ENCODE data around the gene BCCIP.

BCCIP gene

GRCh38 chr10:125844751-125845221 is 21.4 kb downstream of the BCCIP start:
- DNase-seq (ENCODE audit: low spot score): no peak

DNA sequence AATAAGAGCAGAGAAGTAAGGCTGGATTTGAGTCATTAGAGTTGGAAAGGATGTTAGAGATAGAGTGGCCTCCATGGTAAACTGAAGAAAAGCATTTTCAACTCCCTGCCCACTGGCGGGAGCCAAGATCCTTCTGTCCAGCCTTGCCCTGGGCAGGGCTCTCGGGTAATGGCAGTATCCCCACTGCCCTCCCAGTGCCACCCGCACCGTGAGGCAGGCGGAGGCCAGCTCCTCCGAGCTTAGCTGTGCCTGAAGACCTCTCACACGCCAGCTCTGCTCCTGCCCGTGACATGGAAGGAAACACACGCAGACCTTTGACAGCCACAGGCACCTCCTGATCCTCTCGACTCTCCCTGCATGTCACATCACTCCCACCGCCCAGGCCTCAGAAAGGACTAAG is 22.3 kb downstream of the BCCIP start:
- no peak for DNase-seq (ENCODE audit: low spot score)

DNA sequence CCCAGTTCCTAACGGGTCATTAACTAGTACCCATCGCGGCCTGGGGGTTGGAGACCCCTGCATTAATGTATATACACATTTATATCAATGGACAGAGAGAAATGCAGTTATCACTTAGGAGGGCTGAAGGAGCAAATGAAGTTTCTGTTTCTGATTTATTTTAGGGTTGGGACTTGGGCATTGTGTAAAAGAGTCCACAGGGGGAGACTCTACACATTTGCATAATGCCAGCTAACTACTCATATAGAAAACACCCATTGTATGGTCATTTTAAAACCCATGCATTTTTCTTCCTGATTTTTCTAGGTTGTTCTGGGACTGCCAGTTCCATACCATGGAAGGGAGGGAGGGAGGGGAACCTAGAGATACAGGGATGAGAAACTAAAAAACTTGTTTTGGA is 23.5 kb downstream of the BCCIP start:
- no peak for DNase-seq (ENCODE audit: low spot score)

DNA sequence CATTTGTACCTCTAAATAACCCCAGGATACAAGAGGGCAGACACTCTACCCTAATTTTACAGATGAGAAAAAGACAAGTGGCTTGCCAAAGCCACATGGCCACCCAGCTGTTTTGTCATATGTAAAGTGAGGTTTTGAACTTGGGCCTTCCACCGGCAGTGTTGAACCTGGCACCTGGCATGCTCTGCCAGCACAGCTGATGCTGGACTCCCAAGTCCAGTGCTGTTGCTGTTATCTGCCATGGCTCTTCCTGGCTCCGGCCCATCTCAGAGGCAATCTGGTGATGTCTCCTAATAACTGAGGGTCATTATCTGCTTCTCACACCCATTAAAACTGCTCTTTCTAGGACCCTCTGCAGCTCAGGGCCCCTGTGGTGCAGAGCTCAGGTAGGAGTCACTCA is 25.0 kb downstream of the BCCIP start:
- no peak for DNase-seq (ENCODE audit: low spot score)

- no peak for DNase-seq (ENCODE audit: low spot score)
Measured at GRCh38 chr10:125848857-125849256, 25.5 kb downstream of the BCCIP start.

DNA sequence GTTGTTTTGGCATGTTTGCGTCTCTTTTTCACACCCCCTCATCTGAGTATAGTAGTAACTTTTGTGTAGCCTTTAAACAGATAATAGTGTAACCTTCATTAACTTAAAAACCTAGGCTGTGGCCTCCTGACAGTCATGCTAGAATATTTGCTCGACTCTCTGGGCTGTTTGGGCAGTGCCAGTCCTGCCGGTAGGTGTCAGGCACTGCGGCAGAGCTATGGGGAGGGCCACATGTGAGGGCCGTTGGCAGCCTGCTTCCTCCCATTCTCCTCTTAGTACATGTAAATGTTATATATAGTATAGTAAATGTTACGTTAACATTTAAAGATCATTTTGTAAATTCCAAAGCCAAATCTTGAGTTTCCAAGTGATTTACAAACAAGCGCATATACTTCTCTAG is 26.1 kb downstream of the BCCIP start:
- no peak for DNase-seq (ENCODE audit: low spot score)

- no peak for DNase-seq (ENCODE audit: low spot score)
Measured at GRCh38 chr10:125850766-125851731, 27.7 kb downstream of the BCCIP start.

- DNase-seq (ENCODE audit: low spot score): no peak
Measured at GRCh38 chr10:125852487-125852886, 29.1 kb downstream of the BCCIP start.

- no peak for DNase-seq (ENCODE audit: low spot score)
Measured at GRCh38 chr10:125857185-125857760, 33.9 kb downstream of the BCCIP start.

DNA sequence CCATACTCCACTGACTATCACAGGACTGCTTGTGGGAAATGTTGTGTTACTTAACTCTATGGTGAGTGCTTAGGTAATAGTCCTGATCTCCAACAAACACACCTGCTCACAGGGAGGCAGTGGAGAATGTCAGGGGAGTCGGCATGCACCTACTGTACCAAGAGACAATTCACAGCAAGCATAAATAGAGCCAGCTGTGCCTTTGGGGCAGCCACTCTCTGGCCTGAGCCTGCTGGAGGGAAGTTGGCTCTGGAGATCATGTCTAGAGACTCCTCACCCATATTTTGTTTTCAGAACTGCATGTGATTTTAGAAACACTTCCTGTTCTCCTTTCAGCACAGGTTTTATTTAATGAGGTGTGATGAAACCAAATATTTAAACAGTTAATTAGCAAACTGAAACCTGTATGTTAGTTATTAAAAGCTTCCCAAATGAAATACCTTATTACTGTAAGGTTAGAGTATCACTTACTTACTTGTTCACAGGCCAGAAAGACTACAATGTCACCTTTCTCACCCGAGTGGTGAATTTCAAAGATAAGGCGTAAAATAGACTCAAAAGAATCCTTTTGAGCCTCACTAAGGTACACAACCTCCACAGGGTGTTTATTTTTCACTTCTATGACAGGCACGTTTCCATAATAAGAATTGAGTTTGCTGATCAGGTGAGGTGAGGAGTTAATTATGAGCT is 35.9 kb downstream of the BCCIP start:
- DNase-seq (ENCODE audit: low spot score): no peak

- DNase-seq (ENCODE audit: low spot score): no peak
Measured at GRCh38 chr10:125865120-125865519, 41.8 kb downstream of the BCCIP start.

DNA sequence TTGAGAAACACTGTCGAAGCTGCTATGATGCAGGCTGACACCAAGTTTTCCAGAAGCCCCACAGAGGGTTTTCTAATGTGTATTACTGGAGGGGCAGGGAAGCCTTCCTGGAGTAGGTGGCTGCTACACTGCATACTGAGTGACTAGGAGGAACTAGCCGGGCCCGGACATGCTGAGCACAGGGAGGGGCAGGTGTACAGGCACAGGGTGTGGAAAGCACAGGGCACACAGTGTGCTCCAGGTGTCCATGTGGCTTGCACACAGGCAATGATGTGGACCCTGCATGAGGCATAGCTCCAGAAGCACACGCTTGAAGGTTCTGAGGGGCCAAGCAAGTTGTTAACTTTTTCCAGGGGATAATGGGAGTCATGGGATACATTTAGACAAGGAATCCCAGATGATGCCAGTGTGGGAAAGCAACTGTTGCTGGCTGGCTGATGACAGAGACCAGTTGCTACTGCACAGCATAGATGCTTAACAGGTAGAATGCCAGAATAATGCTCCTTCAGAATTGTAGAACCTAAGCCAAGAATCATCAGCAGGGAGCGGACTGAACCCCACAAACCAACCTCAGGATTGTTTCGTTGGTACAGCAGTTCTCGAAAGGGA is 43.2 kb downstream of the BCCIP start:
- DNase-seq (ENCODE audit: low spot score): no peak

DNA sequence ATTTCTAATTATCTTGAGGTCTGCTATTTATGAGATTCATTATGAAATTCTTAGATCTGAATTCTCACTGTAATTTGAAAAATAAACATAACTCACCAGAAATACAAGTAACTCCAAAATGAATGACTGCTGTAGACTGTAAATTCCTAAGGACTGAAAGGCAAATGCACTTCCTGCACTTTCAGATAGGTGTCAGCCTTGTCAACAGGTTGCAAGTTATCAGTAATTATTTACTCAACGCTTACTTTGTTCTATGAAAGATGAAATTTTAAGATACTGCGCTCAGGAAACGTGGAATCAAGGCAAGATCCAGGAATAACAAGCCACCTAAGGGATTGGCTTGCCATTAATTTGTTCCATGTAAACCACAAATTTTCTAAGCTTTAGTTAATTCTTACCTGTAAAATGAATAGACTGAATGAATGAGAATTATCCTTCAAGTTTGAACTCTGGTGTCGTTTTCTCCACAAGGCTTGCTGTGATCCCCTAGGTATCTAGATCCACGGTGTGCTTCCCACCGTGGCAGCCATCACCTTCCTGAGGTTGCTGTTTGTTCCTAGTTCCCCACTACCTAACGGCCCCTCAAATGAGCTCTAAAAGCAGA is 45.1 kb downstream of the BCCIP start:
- DNase-seq (ENCODE audit: low spot score): peak; percentile 45

DNA sequence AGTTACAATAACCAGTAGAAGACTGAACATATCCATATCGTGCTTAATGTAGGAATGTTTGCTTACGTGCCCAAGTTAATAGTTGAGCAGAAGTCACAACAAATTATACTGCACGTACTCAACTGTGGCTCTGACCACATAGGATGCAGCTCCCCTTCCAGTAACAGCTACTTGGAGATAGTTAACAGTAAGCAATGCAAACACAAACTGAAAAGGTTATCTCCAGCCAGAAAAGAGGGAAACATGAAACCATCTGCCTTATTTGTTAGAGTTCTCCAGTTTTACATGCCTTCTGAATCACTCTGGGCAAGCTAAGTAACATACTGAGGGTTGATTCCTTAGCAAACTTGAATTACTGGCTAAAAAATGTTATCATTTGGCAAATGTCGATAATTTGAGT is 48.0 kb downstream of the BCCIP start:
- no peak for DNase-seq (ENCODE audit: low spot score)

DNA sequence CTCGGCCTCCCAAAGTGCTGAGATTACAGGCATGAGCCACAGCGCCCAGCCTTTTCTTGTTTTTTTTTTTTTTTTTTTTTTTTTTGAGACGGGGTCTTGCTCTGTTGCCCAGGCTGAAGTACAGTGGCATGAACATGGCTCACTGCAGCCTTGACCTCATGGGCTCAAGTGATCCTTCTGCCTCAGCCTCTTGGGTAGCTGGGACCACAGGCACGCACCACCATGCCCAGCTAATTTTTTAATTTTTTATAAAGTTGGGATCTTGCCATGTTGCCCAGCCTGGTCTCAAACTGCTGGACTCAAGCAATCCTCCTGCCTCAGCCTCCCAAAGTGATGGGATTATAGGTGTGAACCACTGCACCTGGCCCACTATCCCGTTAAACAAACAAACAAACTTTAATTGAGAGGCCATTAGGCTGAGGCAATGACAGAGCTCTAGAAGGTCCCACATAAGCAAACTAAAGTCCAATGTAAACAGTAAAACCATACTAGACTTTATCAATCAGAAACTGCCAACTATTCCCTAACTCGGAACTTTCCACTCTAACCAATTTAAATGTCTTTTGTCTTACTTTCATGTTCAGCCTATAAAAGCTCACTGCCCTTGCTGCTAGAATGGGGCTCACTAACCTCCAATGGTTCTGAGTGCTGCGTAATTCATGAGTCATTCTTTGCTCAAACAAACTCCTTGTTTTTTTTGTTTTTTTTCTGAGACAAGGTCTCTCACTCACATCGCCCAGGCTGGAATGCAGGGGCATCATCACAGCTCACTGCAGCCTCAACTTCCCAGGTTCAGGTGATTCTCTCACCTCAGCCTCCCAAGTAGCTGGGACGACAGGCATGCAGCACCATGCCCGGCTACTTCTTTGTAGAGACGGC is 55.9 kb downstream of the BCCIP start:
- DNase-seq (ENCODE audit: low spot score): peak; percentile 72

- DNase-seq (ENCODE audit: low spot score): no peak
Measured at GRCh38 chr10:125880719-125881118, 57.4 kb downstream of the BCCIP start.

DNA sequence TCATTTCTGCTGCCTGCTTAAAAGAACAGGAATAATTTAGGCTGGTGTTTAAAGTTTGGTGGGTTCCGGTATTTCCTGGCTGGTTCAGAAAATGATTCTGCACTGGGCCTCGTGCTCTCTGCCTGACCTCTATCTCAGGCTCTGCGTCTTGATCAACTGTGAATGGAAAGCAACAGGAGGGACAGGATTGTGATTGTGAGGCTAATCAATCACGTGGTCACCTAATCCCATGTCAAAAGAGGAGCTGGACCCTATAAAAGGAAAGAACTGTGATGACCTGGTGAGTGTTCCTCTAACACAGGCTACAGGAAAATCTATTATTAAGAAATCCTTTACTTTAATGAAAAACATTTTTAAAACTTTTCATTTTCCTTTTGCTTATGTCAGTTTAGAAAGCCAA is 57.8 kb downstream of the BCCIP start, which contains the start of gene DHX32:
TSS of gene DHX32 (minus strand) at position 101 of the 400 bp plus-strand sequence. CDS start 468 bp downstream, outside the sequence.
- DNase-seq (ENCODE audit: low spot score): no peak

DNA sequence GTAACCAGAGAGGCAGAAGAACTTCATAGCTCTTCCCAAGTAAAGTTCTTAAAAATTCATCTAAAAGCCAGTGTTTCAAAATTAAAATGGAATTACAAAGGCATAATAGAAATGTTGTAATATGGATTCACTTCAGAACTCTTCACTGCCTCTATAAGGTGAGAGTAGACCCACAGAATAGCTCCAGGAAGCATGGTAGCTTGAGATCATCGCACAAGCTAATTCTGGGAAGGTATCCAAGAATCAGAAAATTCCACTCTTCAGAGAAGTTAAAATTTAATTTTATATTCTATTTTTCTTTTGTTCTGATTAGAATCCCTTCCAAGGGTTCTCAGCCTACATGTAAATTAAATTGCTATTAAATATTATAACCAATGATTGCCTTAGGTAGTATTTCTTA is 59.2 kb downstream of the BCCIP start:
- no peak for DNase-seq (ENCODE audit: low spot score)

DNA sequence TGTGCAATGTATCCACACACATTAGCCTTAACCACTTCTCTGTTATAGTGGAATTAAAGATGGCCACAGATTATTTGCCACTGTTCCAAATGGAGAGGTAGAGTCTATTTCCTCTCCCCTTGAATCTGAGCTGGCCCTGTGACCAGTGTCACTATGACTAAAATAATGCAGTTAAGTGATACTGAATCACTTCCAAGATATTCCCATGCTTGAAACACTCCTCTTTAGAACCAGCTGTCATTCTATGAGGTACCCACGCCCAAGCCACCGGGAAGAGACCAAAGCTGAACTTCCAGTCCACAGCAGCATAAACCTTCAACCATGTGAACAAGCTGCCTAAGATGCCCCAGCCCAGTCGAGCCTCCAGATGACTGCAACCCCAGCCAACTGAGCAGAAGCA is 59.9 kb downstream of the BCCIP start:
- DNase-seq (ENCODE audit: low spot score): no peak
